Caco-2 (cell line): ENCODE results near the gene SH3RF2. TPM values are rescaled to one million over a fixed set of nuclear protein-coding genes. Genes with fewer than 3 reads are reported as not detected.

ENCODE experiments used
- BruUV-seq: library from RNA; stranded (reverse); fragments of 400-500 nt; replicated peaks from 2 replicates; lab custom pipeline; 2021; lab: Mats Ljungman, UMichigan
- CTCF ChIA-PET: fragments of 300-600 bp; sonication (Branson Sonifier 250); formaldehyde crosslinking; loops from one replicate; lab custom pipeline; 2022; ENCODE audit warnings: antibody characterized with exemption; lab: Charles Lee
- POLR2A ChIA-PET: fragments of 300-600 bp; sonication (Branson Sonifier 250); formaldehyde crosslinking; loops from one replicate; lab custom pipeline; 2022; ENCODE audit warnings: antibody characterized with exemption; lab: Charles Lee
- DNase-seq, 2 experiments: peaks; one replicate each; pipeline versions ENCODE4 v3.0.0 to v3.0.0-alpha.2; 2020 to 2022
- H3K27me3 ChIP-seq: replicated peaks from 2 replicates; pipeline ENCODE4 v1.6.0; 2011; ENCODE audit warnings: low read length; ENCODE audit not compliant: control insufficient read depth, insufficient read depth
- H3K36me3 ChIP-seq: 2 replicates; pipeline ENCODE4 v1.5.1; 2011; ENCODE audit warnings: low read length; ENCODE audit not compliant: control insufficient read depth, insufficient read depth
- H3K4me1 ChIP-seq: fragments of 250-450 bp; sonication (Bioruptor Pico); 2 replicates; pipeline ENCODE4 v1.5.1; 2020; ENCODE audit warnings: mild to moderate bottlenecking
- H3K4me3 ChIP-seq: 2 replicates; pipeline ENCODE4 v1.5.1; 2011; ENCODE audit warnings: low read depth, mild to moderate bottlenecking, control low read depth, low read length
- H3K9me3 ChIP-seq: fragments of 250-450 bp; sonication (Bioruptor Pico); 2 replicates; pipeline ENCODE4 v1.5.1; 2020; ENCODE audit warnings: mild to moderate bottlenecking, moderate library complexity
- H3K27ac Mint-ChIP-seq: one replicate; pipeline ENCODE4 v1.8.0; 2022; ENCODE audit warnings: mixed read lengths; ENCODE audit not compliant: unreplicated experiment
- H3K27me3 Mint-ChIP-seq: one replicate; pipeline ENCODE4 v1.8.0; 2022; ENCODE audit warnings: mixed read lengths; ENCODE audit not compliant: insufficient read depth, unreplicated experiment
- H3K36me3 Mint-ChIP-seq: one replicate; pipeline ENCODE4 v1.8.0; 2022; ENCODE audit warnings: mild to moderate bottlenecking, mixed read lengths; ENCODE audit not compliant: insufficient read depth, unreplicated experiment
- H3K4me1 Mint-ChIP-seq: one replicate; pipeline ENCODE4 v1.8.0; 2022; ENCODE audit warnings: low read depth, mixed read lengths; ENCODE audit not compliant: unreplicated experiment
- H3K4me3 Mint-ChIP-seq: one replicate; pipeline ENCODE4 v1.8.0; 2022; ENCODE audit warnings: mild to moderate bottlenecking, moderate library complexity, mixed read lengths; ENCODE audit not compliant: unreplicated experiment
- H3K9me3 Mint-ChIP-seq: one replicate; pipeline ENCODE4 v1.8.0; 2022; ENCODE audit warnings: mixed read lengths; ENCODE audit not compliant: unreplicated experiment
- CTCF ChIP-seq, 2 experiments: fragments of 200-600 bp in 1 of 2; IDR thresholded peaks; 1 replicate in 1 of 2; 2 replicates in 1 of 2; pipeline versions ENCODE4 v1.5.1 to v1.8.0; 2011 to 2022; ENCODE audit warnings: antibody characterized with exemption in 1 of 2, control low read depth in 1 of 2, inconsistent platforms in 1 of 2, low read depth in 1 of 2, low read length in 1 of 2, mild to moderate bottlenecking in 1 of 2, moderate library complexity in 1 of 2; ENCODE audit not compliant: insufficient read depth in 1 of 2, severe bottlenecking in 1 of 2, unreplicated experiment in 1 of 2
- intact Hi-C: fragments of 100-400 bp; cut with micrococcal nuclease; formaldehyde crosslinking; loops from one replicate; pipeline ENCODE4 v1.10.0; 2022; ENCODE audit not compliant: unreplicated experiment
- total RNA-seq: library from RNA; stranded (reverse); gene quantifications from 2 replicates; pipeline ENCODE4 v1.2.3, GENCODE V29; 2022

SH3RF2 gene
- total RNA-seq, 1 experiment from 2014 or later = 49.4 TPM

GRCh38 chr5:146109379-146109778 lies 173.0 kb downstream of the SH3RF2 start:
- Histone ChIP-seq H3K4me1 (no peaks in the 10 kb centered on the region), H3K27me3 (no peaks in the 10 kb centered on the region), H3K4me3 (no peak overlapping the region), H3K36me3 (no peaks in the 10 kb centered on the region), H3K9me3 (no peaks in the 10 kb centered on the region)
- CTCF ChIA-PET = no interaction called here
- Mint-ChIP-seq H3K4me1 (no peaks in the 10 kb centered on the region), H3K36me3 (no peaks in the 10 kb centered on the region), H3K27me3 (no peaks in the 10 kb centered on the region), H3K27ac (no peak overlapping the region), H3K4me3 (no peak overlapping the region), H3K9me3 (no peaks in the 10 kb centered on the region)
- intact Hi-C loops = no loop called here
- no TSS peak for BruUV-seq
- no peak for DNase-seq
- POLR2A ChIA-PET = interaction anchor here (0.6 kb wide), 2 partner anchors 17 to 1903 kb away, joined by 10 read pairs; no protein-coding TSS in a partner anchor
- no peak for TF ChIP-seq CTCF (IDR thresholded peaks at IDR 0.05; ENCODE audit: insufficient read depth in 1 of 2, low read depth in 1 of 2, low read length in 1 of 2, severe bottlenecking in 1 of 2, unreplicated experiment in 1 of 2)

DNA sequence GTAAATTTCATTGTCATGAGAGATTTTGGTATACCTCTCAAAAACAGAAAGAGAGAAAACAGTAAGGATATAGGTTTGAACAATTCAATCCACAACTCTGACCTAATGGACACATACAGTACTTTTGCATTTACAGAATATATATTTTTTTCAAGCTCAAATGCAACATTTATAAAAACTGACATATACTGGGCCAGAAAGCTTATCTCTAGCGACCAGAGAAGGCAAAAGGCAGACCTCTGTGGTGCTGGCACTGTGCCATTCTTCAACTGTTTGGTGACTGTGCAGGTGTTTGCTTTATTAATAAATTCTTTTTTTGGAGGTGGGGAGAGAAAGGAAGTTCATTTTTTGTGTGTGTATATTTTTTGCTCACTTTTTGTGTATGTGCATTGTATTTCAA lies 175.0 kb downstream of the SH3RF2 start:
- no peaks in the 10 kb centered on the region for H3K4me1 ChIP-seq
- Mint-ChIP-seq H3K4me1 (no peaks in the 10 kb centered on the region), H3K36me3 (peaks cover 4% of the 10 kb centered on the region), H3K9me3 (no peaks in the 10 kb centered on the region), H3K27me3 (no peaks in the 10 kb centered on the region), H3K27ac (no peak overlapping the region), H3K4me3 (no peak overlapping the region)
- no peak for TF ChIP-seq CTCF (IDR thresholded peaks at IDR 0.05; ENCODE audit: insufficient read depth in 1 of 2, low read depth in 1 of 2, low read length in 1 of 2, severe bottlenecking in 1 of 2, unreplicated experiment in 1 of 2)
- intact Hi-C loops = no loop called here
- no peak for DNase-seq
- H3K4me3 ChIP-seq = no peak overlapping the region
- no peaks in the 10 kb centered on the region for H3K36me3 ChIP-seq
- no peaks in the 10 kb centered on the region for H3K27me3 ChIP-seq
- POLR2A ChIA-PET = no interaction called here
- CTCF ChIA-PET = no interaction called here
- no TSS peak for BruUV-seq
- no peaks in the 10 kb centered on the region for H3K9me3 ChIP-seq

DNA sequence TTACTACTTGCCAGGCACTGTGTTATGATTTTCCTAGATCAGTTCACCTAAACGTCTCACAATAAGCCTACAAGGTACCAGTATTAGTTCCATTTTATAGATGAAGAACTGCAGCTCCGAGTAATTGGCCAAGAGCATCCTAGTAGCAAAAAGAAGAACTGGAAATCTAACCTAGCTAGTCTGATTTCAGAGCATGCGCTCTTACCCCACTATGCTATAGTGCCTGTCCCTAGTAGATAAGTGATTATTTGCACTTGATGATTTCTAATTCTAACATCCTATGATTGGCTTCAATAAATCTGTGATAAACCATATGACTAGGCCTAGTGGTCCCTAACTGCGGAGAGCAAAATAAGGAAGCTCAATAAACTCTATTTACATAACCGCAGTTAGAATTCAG lies 176.1 kb downstream of the SH3RF2 start:
- Mint-ChIP-seq H3K27me3 (no peaks in the 10 kb centered on the region), H3K4me1 (no peaks in the 10 kb centered on the region), H3K4me3 (no peak overlapping the region), H3K36me3 (peaks cover 11% of the 10 kb centered on the region), H3K27ac (no peak overlapping the region), H3K9me3 (no peaks in the 10 kb centered on the region)
- BruUV-seq = no TSS peak
- no peaks in the 10 kb centered on the region for H3K36me3 ChIP-seq
- no peak overlapping the region for H3K4me3 ChIP-seq
- H3K9me3 ChIP-seq = no peaks in the 10 kb centered on the region
- POLR2A ChIA-PET = no interaction called here
- intact Hi-C loops = no loop called here
- no peaks in the 10 kb centered on the region for H3K27me3 ChIP-seq
- no peaks in the 10 kb centered on the region for H3K4me1 ChIP-seq
- DNase-seq = no peak
- TF ChIP-seq CTCF (IDR thresholded peaks at IDR 0.05; ENCODE audit: insufficient read depth in 1 of 2, low read depth in 1 of 2, low read length in 1 of 2, severe bottlenecking in 1 of 2, unreplicated experiment in 1 of 2) = no peak
- CTCF ChIA-PET = no interaction called here

Other genes starting within 250 kb of the SH3RF2 start
- 26.0 and 28.7 TPM in 2 replicates for gene PRELID2, start 101.2 kb upstream of the SH3RF2 start, total RNA-seq
- gene GRXCR2, start 63.6 kb upstream of the SH3RF2 start, total RNA-seq = 0.16 TPM in 1 of 2 replicates, not detected in the other
- gene PLAC8L1, start 169.0 kb downstream of the SH3RF2 start, total RNA-seq = 1.0 TPM in 1 of 2 replicates, not detected in the other
- 162 and 169 TPM in 2 replicates for gene LARS1, start 246.1 kb downstream of the SH3RF2 start, total RNA-seq